GM19240 (cell line): ENCODE results near the gene RGS6.

Source experiments
- DNase-seq: peaks from one replicate; pipeline ENCODE4 v3.0.0; 2011; ENCODE audit warnings: low spot score; ENCODE audit not compliant: insufficient read length

The RGS6 gene

DNA sequence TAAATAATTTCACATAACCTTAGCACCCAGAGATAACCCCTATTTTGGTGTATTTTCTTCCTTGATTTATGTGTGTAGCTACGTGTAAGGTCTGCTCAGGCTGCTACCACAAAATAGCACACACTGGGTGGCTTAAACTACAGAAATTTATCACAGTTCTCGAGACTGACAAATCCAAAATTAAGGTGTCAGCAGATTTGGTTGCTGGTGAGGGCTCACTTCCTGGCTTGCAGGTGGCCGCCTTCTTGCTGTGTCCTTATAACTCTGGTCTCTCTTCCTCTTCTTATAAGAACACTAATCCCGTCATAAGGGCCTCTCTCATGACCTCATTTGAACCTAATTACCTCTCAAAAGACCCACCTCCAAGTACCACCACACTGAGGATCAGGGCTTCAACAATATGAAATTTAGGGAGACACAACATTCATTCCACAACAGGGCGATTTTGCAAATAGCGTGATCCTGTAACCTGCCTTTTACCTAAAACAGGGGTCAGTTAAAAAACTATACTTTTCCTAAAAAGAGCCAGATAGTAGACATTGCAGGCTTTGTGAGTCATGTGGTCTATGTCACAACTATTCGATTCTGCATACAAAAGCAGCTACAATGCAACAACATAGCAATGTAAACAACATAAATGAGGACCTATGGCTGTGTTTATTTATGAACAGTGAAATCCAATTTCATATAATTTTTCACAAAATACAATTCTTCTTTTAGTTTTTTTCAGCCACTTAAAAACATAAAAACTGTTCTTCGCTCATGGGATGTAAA lies 589.9 kb downstream of the RGS6 start:
- DNase-seq = no peak

DNA sequence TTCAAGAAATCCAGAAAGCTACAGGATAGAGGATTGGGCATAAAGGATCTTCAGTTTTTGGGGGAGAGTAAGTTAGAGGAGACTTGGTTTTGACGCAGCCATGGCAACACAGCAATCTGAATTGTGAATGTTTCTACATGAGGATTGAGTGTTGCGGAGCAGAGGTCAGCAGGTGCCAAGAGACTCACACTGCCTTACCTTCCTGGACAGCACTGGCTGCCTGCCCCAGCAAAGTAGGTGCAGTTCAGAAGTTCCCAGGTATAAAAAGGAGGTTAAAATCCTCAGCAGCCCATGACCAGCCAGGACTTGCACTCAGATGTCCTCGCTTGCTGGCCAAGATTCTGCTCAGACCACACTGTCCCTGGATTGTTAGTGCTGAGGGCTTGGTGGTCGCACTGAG lies 590.6 kb downstream of the RGS6 start:
- DNase-seq = no peak

DNA sequence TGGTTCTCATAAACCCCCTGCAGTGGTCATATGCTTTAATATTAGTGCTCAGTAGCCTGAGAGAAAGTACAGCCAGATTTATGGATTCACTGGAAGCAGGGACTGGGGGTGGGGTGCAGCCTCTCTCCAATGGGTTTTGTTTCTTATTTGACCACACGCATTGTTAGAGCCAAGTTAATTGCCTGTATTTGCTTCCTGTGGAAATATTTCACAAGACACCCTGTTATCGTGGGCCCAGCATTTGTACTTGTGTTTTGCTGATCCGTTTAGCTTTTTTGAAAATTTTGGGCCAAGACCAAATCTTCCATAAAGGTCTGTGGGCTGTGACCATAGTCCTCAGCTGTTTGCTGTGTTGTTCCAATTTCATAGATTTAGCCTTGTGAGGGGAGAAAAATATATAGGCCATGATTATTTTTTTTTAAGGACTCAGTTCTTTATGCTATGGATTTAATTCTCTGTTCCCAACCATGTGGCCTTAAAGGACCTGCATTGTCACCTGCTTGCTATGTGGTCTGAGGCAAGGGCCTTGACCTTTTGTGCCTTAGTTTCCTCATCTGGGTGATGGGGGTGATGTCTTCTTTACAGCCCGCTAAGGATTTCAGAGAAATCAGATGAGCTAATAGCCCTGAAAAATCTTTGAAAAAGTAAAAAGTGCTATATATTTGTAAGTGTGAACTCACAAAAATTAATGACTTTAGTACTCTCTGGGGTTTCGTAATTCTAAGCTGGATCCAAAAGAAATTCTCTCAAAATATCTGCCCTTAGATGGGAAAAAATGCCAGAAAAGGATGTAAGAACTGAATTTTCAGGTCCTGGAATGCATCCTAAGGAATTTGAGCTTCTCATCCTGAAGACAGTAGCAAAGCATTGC lies 591.4 kb downstream of the RGS6 start:
- DNase-seq = no peak

DNA sequence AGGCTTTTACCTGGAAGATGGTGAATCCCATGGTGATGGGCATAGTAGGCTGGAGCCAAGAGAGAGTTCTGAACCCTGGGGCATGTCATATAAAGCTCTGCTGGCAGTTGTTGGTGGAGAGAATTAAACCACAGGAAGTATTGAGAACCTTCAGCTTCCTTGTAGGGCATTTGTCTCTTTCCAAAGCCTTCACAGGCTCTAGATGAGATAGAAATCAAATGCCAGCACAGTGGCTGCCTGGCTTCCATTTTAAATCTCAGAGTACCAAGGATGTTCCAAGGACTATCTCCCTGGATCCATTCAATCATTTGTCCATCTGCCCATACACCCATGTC lies 592.0 kb downstream of the RGS6 start:
- DNase-seq = no peak

DNA sequence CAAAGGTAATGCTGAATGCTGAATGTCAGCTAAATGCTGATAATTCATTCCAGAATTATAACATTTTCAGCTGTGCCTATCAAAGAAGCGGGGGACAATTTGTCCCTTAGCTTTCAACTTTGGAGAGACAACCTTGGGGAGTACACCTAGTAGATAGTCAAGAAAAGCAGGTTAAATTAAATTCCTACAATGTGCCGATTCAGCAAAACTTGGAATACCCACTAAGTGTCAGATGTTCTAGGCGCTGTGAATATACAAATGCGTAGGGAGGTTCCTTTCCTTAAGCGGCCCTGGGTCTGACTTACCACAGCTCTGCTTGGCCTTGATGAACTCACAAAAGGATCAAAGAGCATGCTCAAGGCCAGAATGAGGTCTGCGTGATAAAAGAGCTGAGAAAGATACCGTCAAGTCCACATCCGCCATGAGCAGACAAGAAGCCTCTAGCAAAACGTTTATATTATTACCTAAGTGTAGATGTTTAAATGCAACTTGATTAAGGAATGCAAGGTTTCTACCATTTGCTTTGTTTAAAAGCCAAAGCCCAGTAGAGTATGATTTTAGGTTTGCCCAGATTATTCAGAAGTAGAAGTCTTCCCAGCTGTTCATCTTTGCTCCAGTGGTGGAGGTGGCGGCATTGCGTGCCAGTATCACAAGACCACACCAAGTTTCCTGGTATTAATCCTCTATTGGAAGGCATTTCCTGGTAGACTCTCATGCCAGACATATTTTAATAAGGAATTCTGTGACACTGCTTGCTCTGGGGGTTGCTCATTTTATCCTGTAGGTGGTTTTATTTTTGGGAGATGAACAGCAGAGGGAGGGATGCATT lies 593.1 kb downstream of the RGS6 start:
- no peak for DNase-seq

DNA sequence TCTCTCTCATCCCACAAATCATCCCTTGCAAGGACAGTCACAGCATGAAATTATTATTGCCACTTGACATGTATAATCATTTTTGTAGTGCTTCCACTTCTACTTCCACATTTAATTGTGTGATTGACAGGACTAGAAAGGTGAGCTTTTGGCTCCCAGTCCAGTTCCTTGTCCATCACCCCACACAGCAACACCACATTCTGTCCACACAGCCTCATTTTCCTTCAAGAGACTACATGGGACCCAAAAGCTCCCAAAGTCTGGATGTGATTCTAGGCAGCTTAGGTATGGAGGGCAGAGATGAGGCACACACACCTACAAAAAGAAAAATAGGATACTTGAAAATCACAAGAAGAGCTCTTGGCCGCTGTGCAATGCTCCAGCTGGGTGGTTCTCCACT lies 595.4 kb downstream of the RGS6 start:
- no peak for DNase-seq

DNA sequence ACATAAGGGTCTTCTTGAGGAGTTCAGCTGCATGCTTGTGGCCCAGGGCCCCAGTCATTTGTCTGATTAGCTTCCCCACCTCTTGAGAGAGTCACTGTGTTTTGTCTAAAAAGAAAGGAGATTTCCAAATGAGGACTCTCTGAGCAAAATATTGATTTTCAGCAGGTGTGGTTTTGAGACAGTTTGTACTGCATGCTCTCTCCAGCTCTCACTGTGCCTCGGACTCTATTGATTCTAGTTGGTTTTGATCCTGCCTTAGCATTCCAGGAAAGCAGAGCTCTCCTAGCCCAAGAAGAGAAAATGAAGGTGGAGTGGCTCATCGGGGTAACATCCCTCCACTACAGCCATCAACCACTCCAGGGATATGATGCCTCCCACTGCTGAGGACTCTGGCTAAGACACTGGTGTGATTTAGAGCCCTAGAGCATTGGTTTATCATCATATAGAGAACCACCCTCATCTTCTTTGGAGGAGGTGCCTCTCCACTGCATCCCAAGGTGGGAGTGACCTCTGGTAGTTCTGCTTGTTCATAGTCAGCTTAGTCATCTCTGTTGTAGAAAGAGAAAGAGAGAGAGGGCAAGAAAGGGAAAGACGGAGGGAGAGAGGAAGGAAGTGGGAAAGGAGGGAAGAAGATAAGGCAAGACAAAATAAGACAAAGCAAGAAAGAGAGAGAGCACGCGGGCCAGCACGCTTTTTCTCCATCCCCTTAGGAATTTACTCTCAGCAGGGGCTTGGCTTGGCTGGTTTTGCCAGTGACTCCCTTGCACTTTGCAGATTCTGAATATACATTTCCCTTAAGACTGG lies 596.0 kb downstream of the RGS6 start:
- no peak for DNase-seq

DNA sequence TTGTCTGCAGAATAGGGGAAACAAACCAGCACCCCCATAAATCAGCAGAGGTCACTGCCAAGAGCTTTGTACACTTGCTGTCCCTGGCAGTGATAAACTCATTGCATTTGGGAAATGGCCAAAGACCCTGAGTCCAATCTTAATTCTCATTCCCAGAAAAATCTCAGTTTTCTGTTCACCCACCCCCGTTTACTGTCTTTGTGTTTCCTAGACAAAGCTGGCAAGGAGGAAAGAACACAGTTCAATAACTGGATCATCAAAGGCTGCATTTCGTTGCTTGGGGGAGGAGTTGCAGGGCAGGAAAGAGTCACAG lies 596.6 kb downstream of the RGS6 start:
- DNase-seq = no peak

DNA sequence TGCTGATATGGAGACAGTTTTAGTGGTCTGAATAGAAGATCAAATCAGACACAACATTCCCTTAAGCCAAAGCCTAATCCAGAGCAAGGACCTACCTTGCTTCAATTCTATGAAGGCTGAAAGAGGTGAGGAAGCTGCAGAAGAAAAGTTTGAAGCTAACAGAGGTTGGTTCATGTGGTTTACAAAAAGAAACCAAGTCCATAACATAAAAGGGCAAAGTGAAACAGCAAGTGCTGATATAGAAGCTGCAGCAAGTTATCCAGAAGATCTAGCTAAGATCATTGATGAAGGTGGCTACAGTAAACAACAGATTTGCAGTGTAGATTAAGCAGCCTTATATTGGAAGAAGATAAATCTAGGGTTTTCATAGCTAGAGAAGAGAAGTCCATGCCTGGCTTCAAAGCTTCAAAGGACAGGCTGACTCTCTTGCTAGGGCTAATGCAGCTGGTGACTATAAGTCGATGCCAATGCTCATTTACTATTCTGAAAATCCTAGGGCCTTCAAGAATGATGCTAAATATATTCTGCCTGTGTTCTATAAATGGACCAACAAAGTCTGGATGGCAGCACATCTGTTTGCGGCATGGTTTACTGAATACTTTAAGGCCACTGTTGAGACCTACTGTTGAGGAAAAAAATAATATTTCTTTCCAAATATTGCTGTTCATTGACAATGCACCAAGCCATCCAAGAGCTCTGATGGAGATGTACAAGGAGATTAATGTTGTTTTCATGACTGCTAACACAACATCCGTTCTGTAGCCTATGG lies 600.6 kb downstream of the RGS6 start:
- no peak for DNase-seq

DNA sequence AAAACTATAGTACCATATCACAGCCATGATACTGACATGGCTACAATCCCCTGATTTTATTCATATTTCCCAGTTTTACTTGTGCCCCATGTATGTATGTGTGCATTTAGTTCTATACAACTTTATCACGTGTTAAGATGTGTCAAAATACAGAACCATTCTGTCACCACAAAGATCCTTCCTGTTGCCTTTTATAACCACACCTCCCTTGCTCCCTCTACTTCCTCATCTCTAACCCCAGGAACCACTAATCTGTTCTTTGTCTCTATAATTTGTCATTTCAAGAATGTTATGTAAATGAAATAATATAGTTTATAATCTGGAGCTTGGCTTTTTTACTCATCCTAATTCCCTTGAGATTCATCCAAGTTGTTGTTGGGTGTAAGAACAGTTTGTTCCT lies 603.3 kb downstream of the RGS6 start:
- DNase-seq = peak; percentile 28

DNA sequence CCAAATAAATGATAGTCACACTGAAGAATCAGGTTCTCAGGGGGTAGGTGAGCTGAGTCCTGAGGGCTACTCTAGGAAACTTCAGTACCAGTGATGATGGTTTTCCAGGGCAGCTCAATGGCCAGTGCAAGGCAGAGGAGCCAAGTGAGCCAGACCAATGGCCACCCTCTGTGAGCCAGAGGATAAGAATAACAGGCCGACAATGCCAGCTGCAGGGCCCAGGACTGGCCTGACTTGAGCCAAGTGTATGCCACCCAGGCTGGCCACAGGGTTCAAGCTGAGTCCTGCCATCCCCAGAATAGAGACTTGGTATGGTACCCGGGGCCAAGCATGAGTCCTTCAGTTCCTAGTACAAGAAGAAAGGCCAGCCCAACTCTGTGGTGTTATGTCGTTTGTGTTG lies 606.2 kb downstream of the RGS6 start:
- DNase-seq = no peak

DNA sequence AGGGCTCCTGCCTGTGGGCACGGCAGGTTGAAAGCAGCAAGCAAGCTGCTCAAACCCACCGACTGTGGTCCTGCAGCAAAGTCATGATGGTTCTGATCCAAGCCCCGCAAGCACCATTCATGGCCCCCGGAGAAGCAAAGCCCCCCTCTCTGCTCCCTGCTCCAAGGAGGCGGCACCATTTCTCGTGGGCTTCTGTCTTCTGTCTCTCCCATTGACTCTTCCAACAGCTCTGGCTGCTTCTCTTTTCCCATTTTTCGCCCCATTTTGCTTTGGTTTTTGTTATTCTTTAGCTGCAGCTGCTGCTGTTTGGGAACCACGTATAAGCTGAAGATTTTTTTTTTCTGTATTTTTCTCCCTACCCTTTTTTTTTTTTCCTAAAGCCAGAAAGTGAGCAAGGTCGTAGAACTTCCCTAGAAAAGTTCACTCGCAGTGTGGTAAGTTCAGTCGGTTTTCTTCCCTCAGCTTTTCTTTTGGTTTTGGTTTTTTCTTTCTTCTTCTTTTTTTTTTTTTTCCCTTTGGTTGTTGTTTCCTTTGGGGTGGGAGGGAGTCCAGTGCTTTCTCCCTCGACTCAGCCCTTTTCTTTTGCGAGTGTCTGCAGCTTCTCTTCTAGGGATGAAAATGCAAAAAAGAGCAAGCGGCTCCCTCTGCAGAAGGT lies 607.6 kb downstream of the RGS6 start:
- no peak for DNase-seq

DNA sequence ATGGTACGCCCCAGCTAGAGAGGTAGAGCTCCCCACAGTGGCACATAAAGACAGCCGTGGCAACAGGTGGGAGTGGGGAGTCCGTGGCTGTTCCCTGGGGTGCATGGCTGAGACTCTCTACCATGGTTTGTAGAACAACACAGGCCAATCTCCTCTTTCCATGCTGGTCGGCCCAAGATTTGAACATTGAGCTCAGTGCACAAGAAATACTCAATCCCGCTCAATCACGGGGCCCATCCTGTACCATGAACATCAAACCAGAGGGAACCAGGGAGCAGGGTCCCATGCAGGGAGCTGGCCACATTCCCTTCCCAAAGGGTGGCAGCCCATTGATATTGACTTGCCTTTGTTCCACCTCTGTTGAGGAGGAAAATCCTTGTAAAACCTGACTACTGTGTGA lies 608.6 kb downstream of the RGS6 start:
- DNase-seq = no peak

DNA sequence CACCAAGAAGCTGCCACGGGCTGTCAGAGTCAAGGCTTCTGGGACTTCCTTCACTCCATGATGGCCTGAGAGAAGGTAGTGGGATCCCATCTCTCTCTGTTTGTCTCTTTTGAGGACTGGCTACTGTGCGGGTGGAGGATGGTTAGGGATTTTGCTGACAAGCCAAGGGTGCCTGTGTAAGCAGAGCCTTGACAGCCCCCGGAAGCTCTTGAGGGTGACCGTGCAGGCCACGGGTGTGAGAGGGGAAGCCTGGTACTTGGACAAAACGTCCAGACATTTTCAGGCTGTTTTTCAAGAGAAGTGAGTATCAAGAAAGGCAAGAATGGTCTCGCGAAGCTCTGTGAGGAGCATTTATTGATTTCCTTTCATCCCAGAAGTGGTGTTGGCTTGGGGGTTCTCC lies 609.3 kb downstream of the RGS6 start:
- no peak for DNase-seq

DNA sequence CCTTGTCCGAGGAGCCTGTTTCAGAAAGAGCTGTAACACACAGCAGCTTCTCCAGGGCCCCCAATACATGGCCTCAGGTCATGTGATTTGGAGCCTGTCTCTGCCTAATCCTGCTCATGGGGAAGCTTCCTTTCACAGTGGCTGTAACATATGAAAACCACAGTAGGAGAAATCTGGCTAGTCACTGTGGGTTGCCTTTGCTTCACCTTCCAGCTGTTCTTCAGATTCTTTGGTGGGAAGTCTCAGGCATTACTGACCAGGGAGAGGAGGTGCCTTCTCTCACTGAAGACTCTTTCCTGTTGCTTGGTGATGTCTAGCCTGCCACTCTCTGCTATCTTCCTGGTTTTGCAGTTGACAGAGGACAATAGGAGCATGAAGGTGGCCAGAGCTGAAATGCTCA lies 611.1 kb downstream of the RGS6 start:
- no peak for DNase-seq

DNA sequence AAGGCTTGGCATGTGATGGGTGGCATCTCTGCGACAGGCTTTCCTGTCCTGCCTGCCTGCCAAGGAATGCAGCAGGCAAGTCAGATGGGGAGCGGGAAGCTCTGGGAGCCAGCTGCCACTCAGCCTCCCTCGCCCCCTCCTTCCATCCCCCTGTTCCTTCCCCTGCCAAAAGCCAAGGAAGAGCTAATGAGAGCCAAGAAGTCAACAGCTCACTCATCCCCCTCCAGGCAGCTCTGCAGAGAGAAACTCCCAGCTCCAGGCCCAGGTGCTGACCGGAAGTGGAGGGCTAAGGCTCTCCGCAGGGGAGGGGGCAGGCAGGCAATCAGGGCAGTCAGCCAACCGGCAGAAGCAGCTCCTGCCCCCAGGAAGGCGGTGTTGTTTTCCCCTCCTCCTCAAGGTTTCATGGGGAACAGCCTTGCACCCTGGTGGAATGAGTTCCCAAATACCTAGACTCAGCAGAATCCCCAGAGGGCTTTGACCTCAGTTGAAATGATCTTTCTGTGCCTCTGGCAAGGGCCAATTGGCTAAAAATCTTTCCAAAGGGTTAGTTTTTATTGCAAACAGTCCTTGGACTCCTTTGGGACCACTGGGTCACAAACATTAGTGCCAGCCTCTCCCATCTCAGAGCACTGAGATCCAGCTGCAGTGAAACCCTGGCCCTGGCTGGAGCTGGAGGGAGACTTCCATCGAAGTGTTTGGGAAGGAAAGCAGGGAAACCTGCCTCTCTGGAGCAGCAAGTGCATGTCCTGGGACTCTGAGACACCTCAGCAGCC lies 612.6 kb downstream of the RGS6 start:
- no peak for DNase-seq

DNA sequence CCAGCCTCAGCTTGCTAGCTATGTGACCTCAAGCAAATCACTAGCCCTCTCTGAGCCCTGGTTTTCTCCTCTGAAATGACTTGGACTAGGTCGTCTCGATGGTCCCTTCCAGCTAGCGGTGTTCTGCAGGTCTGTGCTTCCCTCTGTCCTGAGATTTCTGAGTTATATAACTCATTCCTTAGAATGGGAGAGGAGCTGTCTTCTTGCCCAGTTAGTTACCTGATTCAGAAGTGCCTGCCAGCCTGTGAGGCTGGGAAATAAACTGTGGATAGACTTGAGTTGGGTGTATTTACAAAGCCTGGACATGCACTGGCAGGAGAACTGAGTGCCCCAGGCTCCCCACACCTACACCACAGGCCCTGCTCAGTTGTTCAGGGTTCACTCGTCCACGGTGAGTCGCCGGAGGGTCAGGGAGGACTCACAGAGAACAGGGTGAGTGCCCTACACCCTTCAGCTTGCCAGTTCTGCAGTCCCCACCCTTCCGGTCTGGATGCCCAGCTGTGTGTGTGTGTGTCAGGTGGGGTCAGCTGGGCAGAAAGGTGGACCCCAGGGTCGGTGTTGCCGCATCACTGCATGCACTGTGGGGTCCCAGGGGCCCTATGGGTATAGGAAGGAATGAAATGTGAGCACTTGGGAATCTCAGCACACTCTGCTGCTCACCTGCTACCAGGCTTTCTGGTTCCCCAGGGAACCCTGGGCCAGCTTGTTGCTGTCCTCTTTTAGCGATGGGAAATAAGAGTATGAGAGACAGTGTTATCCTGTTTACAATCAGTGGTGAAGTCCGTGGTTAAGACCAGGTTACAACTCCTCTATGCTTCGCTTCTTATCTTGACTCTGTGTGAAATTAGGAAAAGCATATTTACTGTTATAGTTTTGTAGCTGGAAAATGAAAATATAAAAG lies 613.4 kb downstream of the RGS6 start:
- no peak for DNase-seq

DNA sequence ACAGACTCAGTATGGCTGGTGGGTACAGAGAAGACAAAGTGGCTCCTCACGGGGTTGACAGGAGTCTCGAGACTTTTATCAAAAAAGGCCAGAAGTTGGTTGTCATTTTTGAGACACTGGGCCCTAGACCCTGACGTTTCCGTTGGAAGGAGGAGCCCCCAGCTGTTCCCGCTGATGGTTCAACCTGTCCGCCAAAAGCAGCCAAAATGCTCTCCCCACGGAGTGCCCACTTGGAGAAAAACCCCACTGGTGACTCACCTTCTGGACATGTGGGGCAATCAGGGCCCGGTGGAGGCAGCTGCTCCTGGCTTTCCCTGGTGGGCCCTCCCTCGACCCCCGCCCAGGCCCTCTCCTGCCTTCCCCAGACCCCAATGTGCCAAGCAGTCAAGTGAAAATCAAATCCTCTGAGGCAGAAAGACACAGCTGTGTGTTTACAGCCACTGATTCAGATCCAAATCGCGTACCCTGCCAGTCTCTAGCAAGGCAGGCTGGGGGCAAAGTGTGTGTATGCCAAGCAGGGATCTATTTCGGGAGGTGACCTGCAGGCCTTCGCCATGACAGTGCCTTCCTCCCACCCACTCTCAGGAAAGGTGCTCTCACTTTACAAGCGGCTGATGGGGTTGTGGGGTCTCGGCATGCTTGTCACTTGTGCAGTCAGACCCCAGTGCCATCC lies 614.3 kb downstream of the RGS6 start:
- no peak for DNase-seq
